EL (cell line): Measurements from ENCODE around the gene A2M.

Experiments
- DNase-seq: peaks from one replicate; pipeline ENCODE4 v3.0.0-alpha.2; 2016

A2M gene

GRCh38 chr12:9033265-9033887 lies 82.3 kb downstream of the A2M start:
- no peak for DNase-seq

GRCh38 chr12:9032202-9032964 lies 83.3 kb downstream of the A2M start:
- DNase-seq: no peak

GRCh38 chr12:9030776-9031175 lies 84.9 kb downstream of the A2M start:
- no peak for DNase-seq

- DNase-seq: no peak
Measured at GRCh38 chr12:9027161-9028059, 88.3 kb downstream of the A2M start.

GRCh38 chr12:9024512-9024911 lies 91.2 kb downstream of the A2M start:
- no peak for DNase-seq

GRCh38 chr12:9022592-9022991 lies 93.1 kb downstream of the A2M start:
- no peak for DNase-seq
